PC-3 (cell line): ENCODE data around the gene ARHGDIG.

Experiments
- CTCF ChIP-seq: fragments of 300-600 bp; sonication (generic); conservative IDR thresholded peaks from 2 replicates; pipeline ENCODE4 v1.5.1; 2017; ENCODE audit warnings: antibody characterized with exemption, low read depth, mild to moderate bottlenecking, low read length
- EZH2 ChIP-seq: fragments of 300-600 bp; sonication (generic); IDR thresholded peaks from one replicate; pipeline ENCODE4 v1.6.1; 2017; ENCODE audit warnings: antibody characterized with exemption, mild to moderate bottlenecking, low read length; ENCODE audit not compliant: unreplicated experiment
- EZH2phosphoT487 ChIP-seq: fragments of 300-600 bp; sonication (generic); IDR thresholded peaks from 2 replicates; pipeline ENCODE4 v1.6.1; 2018; ENCODE audit warnings: mild to moderate bottlenecking, antibody characterized with exemption, low read length, borderline replicate concordance

- TF ChIP-seq CTCF (no peak), EZH2 (no peak), EZH2phosphoT487 (no peak)
Observed at GRCh38 chr16:303760-304505, 23.5 kb downstream of the ARHGDIG start.
